Ishikawa (cell line): Measurements from ENCODE around the gene AP5M1.

Source experiments
- CEBPB ChIP-seq: IDR thresholded peaks from 2 replicates; pipeline ENCODE4 v1.6.1; 2012
- CREB1 ChIP-seq: IDR thresholded peaks from 2 replicates; pipeline ENCODE4 v1.6.1; 2012; ENCODE audit warnings: low read depth
- EGR1 ChIP-seq: IDR thresholded peaks from 2 replicates; pipeline ENCODE4 v1.6.1; 2012
- EP300 ChIP-seq: IDR thresholded peaks from 2 replicates; pipeline ENCODE4 v1.6.1; 2012; ENCODE audit warnings: borderline replicate concordance
- FOXM1 ChIP-seq: IDR thresholded peaks from 2 replicates; pipeline ENCODE4 v1.6.1; 2012; ENCODE audit warnings: low read depth, borderline replicate concordance
- NFIC ChIP-seq: IDR thresholded peaks from 2 replicates; pipeline ENCODE4 v1.6.1; 2012
- RAD21 ChIP-seq: IDR thresholded peaks from 2 replicates; pipeline ENCODE4 v1.6.1; 2012; ENCODE audit warnings: low read depth
- TAF1 ChIP-seq: IDR thresholded peaks from 2 replicates; pipeline ENCODE4 v1.6.1; 2012; ENCODE audit warnings: low read depth, mild to moderate bottlenecking
- TCF12 ChIP-seq: IDR thresholded peaks from 2 replicates; pipeline ENCODE4 v1.6.1; 2012; ENCODE audit warnings: low read depth
- TEAD4 ChIP-seq: IDR thresholded peaks from 2 replicates; pipeline ENCODE4 v1.6.1; 2012
- YY1 ChIP-seq: IDR thresholded peaks from 2 replicates; pipeline ENCODE4 v1.6.1; 2012; ENCODE audit warnings: low read depth
- ZBTB7A ChIP-seq: IDR thresholded peaks from 2 replicates; pipeline ENCODE4 v1.6.1; 2012; ENCODE audit warnings: low read depth
- TF ChIP-seq, protein P1 (sequence below): IDR thresholded peaks from 2 replicates; pipeline ENCODE4 v1.6.1; 2012; ENCODE audit warnings: low read depth, mild to moderate bottlenecking
- TF ChIP-seq, protein P2 (sequence below): IDR thresholded peaks from 2 replicates; pipeline ENCODE4 v1.6.1; 2012
- TF ChIP-seq, protein P3 (sequence below): IDR thresholded peaks from 2 replicates; pipeline ENCODE4 v1.6.1; 2012

Gene AP5M1

DNA sequence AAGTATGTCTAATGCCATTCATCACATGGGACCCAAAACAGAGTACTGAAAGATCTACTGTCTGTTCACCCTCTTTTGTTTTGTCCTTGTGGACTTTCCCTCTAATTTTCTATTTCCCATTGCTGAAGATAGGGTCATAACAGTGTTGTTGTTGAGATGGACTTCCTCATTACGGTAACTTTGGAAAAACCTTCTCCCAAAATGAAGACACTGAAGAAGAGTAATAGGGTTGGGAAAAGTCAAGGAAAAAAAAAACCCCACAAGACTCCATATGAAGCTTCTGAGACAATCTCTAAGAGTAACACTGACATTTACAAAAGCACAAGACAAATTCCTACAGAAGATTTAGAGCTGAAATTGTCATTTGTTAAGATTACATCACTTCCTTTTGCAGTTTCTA, 36.8 kb upstream of the AP5M1 start:
- TF ChIP-seq CEBPB (no peak), ZBTB7A (no peak), YY1 (no peak), CREB1 (no peak), FOXM1 (no peak), EGR1 (no peak), RAD21 (no peak), TAF1 (no peak), EP300 (no peak), TEAD4 (no peak), TCF12 (no peak), NFIC (no peak)
- TF ChIP-seq, protein P1, sequence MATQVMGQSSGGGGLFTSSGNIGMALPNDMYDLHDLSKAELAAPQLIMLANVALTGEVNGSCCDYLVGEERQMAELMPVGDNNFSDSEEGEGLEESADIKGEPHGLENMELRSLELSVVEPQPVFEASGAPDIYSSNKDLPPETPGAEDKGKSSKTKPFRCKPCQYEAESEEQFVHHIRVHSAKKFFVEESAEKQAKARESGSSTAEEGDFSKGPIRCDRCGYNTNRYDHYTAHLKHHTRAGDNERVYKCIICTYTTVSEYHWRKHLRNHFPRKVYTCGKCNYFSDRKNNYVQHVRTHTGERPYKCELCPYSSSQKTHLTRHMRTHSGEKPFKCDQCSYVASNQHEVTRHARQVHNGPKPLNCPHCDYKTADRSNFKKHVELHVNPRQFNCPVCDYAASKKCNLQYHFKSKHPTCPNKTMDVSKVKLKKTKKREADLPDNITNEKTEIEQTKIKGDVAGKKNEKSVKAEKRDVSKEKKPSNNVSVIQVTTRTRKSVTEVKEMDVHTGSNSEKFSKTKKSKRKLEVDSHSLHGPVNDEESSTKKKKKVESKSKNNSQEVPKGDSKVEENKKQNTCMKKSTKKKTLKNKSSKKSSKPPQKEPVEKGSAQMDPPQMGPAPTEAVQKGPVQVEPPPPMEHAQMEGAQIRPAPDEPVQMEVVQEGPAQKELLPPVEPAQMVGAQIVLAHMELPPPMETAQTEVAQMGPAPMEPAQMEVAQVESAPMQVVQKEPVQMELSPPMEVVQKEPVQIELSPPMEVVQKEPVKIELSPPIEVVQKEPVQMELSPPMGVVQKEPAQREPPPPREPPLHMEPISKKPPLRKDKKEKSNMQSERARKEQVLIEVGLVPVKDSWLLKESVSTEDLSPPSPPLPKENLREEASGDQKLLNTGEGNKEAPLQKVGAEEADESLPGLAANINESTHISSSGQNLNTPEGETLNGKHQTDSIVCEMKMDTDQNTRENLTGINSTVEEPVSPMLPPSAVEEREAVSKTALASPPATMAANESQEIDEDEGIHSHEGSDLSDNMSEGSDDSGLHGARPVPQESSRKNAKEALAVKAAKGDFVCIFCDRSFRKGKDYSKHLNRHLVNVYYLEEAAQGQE, result no peak
- TF ChIP-seq, protein P2, sequence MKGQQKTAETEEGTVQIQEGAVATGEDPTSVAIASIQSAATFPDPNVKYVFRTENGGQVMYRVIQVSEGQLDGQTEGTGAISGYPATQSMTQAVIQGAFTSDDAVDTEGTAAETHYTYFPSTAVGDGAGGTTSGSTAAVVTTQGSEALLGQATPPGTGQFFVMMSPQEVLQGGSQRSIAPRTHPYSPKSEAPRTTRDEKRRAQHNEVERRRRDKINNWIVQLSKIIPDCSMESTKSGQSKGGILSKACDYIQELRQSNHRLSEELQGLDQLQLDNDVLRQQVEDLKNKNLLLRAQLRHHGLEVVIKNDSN, result no peak

DNA sequence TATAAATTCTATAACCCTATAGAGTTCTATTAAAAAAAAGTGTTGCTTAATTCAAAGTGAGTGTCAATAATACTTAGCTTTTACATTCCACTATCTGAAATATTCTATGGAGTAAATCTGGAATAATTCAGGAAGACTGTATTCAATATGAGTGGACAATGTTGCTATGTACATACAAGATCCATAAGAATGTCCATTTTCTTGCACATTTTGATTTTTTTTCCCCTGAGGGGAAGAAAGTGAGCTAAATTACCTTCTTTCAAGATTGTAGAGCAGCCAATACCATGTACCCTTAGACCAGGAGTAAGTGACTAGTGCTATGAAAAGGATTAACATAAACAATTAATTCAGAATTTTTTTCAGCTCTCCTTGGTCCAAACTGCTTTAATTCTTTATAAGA, 25.5 kb upstream of the AP5M1 start:
- TF ChIP-seq, protein P3, sequence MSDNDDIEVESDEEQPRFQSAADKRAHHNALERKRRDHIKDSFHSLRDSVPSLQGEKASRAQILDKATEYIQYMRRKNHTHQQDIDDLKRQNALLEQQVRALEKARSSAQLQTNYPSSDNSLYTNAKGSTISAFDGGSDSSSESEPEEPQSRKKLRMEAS, result no peak
- TF ChIP-seq TCF12, result no peak
- TF ChIP-seq RAD21, result no peak
- TF ChIP-seq TEAD4, result no peak
- TF ChIP-seq CREB1, result no peak
- no peak for TF ChIP-seq YY1

DNA sequence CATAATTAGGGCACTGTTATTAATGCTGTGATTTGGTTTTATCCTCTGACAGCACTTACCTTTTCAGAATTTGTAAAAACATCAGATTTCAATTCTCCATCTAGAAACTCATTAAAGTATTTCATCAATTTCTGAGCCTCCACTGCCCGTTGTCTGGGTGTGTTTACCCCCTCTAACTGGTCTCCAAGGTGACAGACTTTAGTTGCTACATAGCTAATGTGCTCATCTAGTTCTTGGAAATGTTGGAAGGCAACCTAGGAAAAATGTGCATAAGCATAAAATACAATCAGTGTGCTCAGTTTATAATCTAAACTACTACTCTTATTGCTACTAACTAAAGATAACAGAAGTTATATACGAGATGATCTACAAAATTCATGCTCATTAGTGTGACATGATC, 24.7 kb upstream of the AP5M1 start:
- TF ChIP-seq TCF12, result no peak
- no peak for TF ChIP-seq CEBPB
- TF ChIP-seq, protein P1, result no peak
- TF ChIP-seq ZBTB7A, result no peak
- no peak for TF ChIP-seq NFIC
- TF ChIP-seq TEAD4, result no peak
- no peak for TF ChIP-seq EP300

DNA sequence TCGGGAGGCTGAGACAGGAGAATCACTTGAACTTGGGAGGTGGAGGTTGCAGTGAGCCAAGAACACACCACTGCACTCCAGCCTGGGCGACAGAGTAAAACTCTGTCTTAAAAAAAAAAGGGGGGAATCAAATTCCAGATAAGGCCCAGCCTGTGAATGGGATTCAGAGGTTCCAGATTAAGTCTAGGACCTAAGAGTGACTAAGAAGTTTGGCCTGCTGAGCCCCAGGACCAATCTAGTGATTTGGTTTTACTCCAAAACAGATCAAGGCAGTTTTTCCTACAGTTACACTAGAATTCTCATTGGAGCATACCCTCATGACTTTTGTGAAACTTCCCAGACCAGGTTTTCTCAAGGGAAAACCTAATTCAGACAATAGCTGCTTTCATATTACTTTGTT, 22.8 kb upstream of the AP5M1 start:
- TF ChIP-seq, protein P1, result no peak
- TF ChIP-seq FOXM1, result no peak
- TF ChIP-seq, protein P2, result no peak
- TF ChIP-seq RAD21, result no peak
- no peak for TF ChIP-seq TEAD4
- no peak for TF ChIP-seq ZBTB7A
- TF ChIP-seq CREB1, result no peak
- TF ChIP-seq, protein P3, result no peak
- no peak for TF ChIP-seq TCF12
- no peak for TF ChIP-seq CEBPB
- TF ChIP-seq YY1, result no peak
- TF ChIP-seq NFIC, result no peak
- TF ChIP-seq EP300, result no peak
- TF ChIP-seq EGR1, result no peak
- no peak for TF ChIP-seq TAF1
